IPS DF 6.9 (cell line): Measurements from ENCODE around the gene TOLLIP.

Experiments
- DNase-seq: peaks from one replicate; pipeline ENCODE4 v3.0.0-alpha.2; 2013; ENCODE audit warnings: low read depth, low spot score
- H3K27ac ChIP-seq: one replicate; pipeline ENCODE4 v1.5.1; 2013; ENCODE audit warnings: low read length, control low read depth
- H3K27me3 ChIP-seq: 2 replicates; pipeline ENCODE4 v1.6.1; 2013; ENCODE audit warnings: mild to moderate bottlenecking, low read length; ENCODE audit not compliant: control insufficient read depth, insufficient read depth
- H3K36me3 ChIP-seq: 2 replicates; pipeline ENCODE4 v1.6.1; 2013; ENCODE audit warnings: low read length; ENCODE audit not compliant: control insufficient read depth, insufficient read depth
- H3K4me1 ChIP-seq: 2 replicates; pipeline ENCODE4 v1.6.1; 2013; ENCODE audit warnings: low read length; ENCODE audit not compliant: control insufficient read depth, insufficient read depth
- H3K4me3 ChIP-seq: 2 replicates; pipeline ENCODE4 v1.5.1; 2013; ENCODE audit warnings: mild to moderate bottlenecking, low read length
- H3K9me3 ChIP-seq: 2 replicates; pipeline ENCODE4 v1.6.1; 2013; ENCODE audit warnings: low read length, inconsistent platforms; ENCODE audit not compliant: control insufficient read depth, insufficient read depth
- WGBS: extraction: QIAGEN DNeasy Blood & Tissue Kit; methylation state at CpG from one replicate; pipeline ENCODE4 v1.1.7; 2013; ENCODE audit warnings: mixed read lengths, missing lambda C conversion rate; ENCODE audit not compliant: insufficient read length, insufficient coverage; 5-methylcytosine and 5-hydroxymethylcytosine counted together

The TOLLIP gene

GRCh38 chr11:1310318-1310687, 871 bp upstream of the TOLLIP start:
- no peak overlapping the region for H3K27ac ChIP-seq
- H3K4me3 ChIP-seq = peak overlapping the region; percentile 43; the same call in 1 of the 2 replicates
- WGBS = no CpG with 5 or more reads among the region's 18 CpGs
- no peaks in the 10 kb centered on the region for H3K36me3 ChIP-seq
- no peaks in the 10 kb centered on the region for H3K27me3 ChIP-seq
- H3K9me3 ChIP-seq = no peaks in the 10 kb centered on the region
- DNase-seq = no peak
- H3K4me1 ChIP-seq = no peaks in the 10 kb centered on the region

GRCh38 chr11:1308743-1309497, 512 bp downstream of the TOLLIP start:
- H3K4me1 ChIP-seq = no peaks in the 10 kb centered on the region
- peak overlapping the region; percentile 99 for H3K4me3 ChIP-seq
- no peaks in the 10 kb centered on the region for H3K27me3 ChIP-seq
- WGBS = no CpG with 5 or more reads among the region's 58 CpGs
- no peak overlapping the region for H3K27ac ChIP-seq
- DNase-seq = no peak
- no peaks in the 10 kb centered on the region for H3K9me3 ChIP-seq
- H3K36me3 ChIP-seq = no peaks in the 10 kb centered on the region

GRCh38 chr11:1307998-1308742, 1.3 kb downstream of the TOLLIP start:
- DNase-seq = no peak
- H3K27me3 ChIP-seq = no peaks in the 10 kb centered on the region
- no peaks in the 10 kb centered on the region for H3K36me3 ChIP-seq
- no peaks in the 10 kb centered on the region for H3K9me3 ChIP-seq
- no peaks in the 10 kb centered on the region; the same call in 1 of the 2 replicates for H3K4me1 ChIP-seq
- no peak overlapping the region for H3K27ac ChIP-seq
- no CpG with 5 or more reads among the region's 21 CpGs for WGBS
- H3K4me3 ChIP-seq = no peak overlapping the region; the same call in 1 of the 2 replicates

GRCh38 chr11:1307163-1307870, 2.1 kb downstream of the TOLLIP start:
- Histone ChIP-seq H3K4me3 (no peak overlapping the region), H3K4me1 (no peaks in the 10 kb centered on the region; the same call in 1 of the 2 replicates), H3K36me3 (no peaks in the 10 kb centered on the region; the same call in 1 of the 2 replicates), H3K27me3 (no peaks in the 10 kb centered on the region), H3K27ac (no peak overlapping the region), H3K9me3 (no peaks in the 10 kb centered on the region)
- no CpG with 5 or more reads among the region's 21 CpGs for WGBS
- no peak for DNase-seq

- Histone ChIP-seq H3K27me3 (no peaks in the 10 kb centered on the region), H3K4me1 (no peaks in the 10 kb centered on the region; the same call in 1 of the 2 replicates), H3K27ac (no peak overlapping the region), H3K4me3 (no peak overlapping the region), H3K36me3 (no peaks in the 10 kb centered on the region; the same call in 1 of the 2 replicates), H3K9me3 (no peaks in the 10 kb centered on the region)
- no peak for DNase-seq
- no CpG with 5 or more reads among the region's 30 CpGs for WGBS
These were observed 3.0 kb downstream of the TOLLIP start for GRCh38 chr11:1306186-1307162.

GRCh38 chr11:1305501-1306056, 3.9 kb downstream of the TOLLIP start:
- Histone ChIP-seq H3K27ac (no peak overlapping the region), H3K27me3 (no peaks in the 10 kb centered on the region), H3K9me3 (no peaks in the 10 kb centered on the region), H3K4me1 (no peaks in the 10 kb centered on the region; the same call in 1 of the 2 replicates), H3K4me3 (no peak overlapping the region), H3K36me3 (no peaks in the 10 kb centered on the region; the same call in 1 of the 2 replicates)
- DNase-seq = no peak
- no CpG with 5 or more reads among the region's 27 CpGs for WGBS

- Histone ChIP-seq H3K36me3 (no peaks in the 10 kb centered on the region; the same call in 1 of the 2 replicates), H3K9me3 (no peaks in the 10 kb centered on the region), H3K4me1 (no peaks in the 10 kb centered on the region; the same call in 1 of the 2 replicates), H3K27ac (no peak overlapping the region), H3K4me3 (no peak overlapping the region), H3K27me3 (no peaks in the 10 kb centered on the region)
- no peak for DNase-seq
- no CpG with 5 or more reads among the region's 13 CpGs for WGBS
These were observed 4.4 kb downstream of the TOLLIP start for GRCh38 chr11:1305063-1305495.

GRCh38 chr11:1304380-1304779, 5.1 kb downstream of the TOLLIP start:
- Histone ChIP-seq H3K27me3 (no peaks in the 10 kb centered on the region), H3K9me3 (no peaks in the 10 kb centered on the region), H3K36me3 (no peaks in the 10 kb centered on the region; the same call in 1 of the 2 replicates), H3K27ac (no peak overlapping the region), H3K4me3 (no peak overlapping the region), H3K4me1 (no peaks in the 10 kb centered on the region; the same call in 1 of the 2 replicates)
- whole genome bisulfite sequencing = no CpG with 5 or more reads among the region's 14 CpGs
- DNase-seq = no peak

- no peak overlapping the region for H3K27ac ChIP-seq
- no peaks in the 10 kb centered on the region; the same call in 1 of the 2 replicates for H3K36me3 ChIP-seq
- H3K4me1 ChIP-seq = no peaks in the 10 kb centered on the region; the same call in 1 of the 2 replicates
- no peak for DNase-seq
- H3K27me3 ChIP-seq = no peaks in the 10 kb centered on the region
- no peaks in the 10 kb centered on the region for H3K9me3 ChIP-seq
- H3K4me3 ChIP-seq = no peak overlapping the region
- no CpG with 5 or more reads among the region's 10 CpGs for WGBS
These were observed 5.5 kb downstream of the TOLLIP start for GRCh38 chr11:1303973-1304372.
